NCI-H2196 (cell line): ENCODE results near the gene MMP28.
A peak's percentile ranks its signal among the peaks of the same experiment; 100 is the strongest.

ENCODE experiments used
- DNase-seq: peaks from one replicate; lab custom pipeline; 2025; ENCODE audit not compliant: unreplicated experiment; lab: John Stamatoyannopoulos, UW

The MMP28 gene, protein sequence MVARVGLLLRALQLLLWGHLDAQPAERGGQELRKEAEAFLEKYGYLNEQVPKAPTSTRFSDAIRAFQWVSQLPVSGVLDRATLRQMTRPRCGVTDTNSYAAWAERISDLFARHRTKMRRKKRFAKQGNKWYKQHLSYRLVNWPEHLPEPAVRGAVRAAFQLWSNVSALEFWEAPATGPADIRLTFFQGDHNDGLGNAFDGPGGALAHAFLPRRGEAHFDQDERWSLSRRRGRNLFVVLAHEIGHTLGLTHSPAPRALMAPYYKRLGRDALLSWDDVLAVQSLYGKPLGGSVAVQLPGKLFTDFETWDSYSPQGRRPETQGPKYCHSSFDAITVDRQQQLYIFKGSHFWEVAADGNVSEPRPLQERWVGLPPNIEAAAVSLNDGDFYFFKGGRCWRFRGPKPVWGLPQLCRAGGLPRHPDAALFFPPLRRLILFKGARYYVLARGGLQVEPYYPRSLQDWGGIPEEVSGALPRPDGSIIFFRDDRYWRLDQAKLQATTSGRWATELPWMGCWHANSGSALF

DNA sequence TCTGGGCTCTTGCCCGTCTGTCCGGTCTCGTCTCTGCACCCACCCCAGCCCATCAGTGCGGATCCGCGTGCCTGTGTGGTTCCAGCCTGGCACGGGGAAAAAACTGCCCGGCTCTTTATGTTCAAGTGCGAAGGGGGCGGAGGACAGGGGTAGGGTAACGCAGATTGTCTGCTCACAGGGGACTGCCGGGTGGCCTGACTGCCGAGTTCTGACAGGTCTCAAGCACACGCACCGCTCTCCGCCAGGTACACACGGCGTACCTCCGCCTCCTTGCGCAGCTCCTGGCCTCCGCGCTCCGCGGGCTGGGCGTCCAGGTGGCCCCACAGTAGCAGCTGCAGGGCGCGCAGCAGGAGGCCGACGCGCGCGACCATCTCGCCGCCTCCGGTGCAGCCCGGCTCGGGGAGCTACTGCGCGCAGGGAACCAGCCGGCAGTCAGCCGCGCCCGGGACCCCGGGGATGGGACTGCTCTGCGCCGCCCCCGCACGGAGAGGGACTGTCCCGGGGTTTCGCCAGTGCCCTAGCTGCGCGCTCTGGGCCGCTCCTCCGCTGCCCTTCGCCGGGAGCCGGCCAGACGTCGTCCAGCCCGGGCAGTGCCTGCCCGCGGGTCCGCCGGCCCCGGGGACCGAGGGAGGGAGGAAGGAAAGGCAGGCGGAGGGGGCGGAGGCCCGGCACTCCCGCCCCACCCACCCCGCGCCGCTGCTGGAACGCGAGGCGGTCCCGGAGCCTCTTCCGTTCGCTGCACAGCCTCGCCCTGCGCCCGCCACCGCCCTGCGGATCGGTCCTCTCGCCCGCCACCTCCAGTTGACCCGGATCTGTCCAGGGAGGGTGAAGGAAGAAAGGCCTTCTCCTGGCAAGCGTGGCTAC, at the start of gene MMP28:
MMP28 (minus strand) TSS at position 635 of the 864 bp plus-strand sequence; CDS start at position 371, 264 bp downstream.
- peak; percentile 26 for DNase-seq

DNA sequence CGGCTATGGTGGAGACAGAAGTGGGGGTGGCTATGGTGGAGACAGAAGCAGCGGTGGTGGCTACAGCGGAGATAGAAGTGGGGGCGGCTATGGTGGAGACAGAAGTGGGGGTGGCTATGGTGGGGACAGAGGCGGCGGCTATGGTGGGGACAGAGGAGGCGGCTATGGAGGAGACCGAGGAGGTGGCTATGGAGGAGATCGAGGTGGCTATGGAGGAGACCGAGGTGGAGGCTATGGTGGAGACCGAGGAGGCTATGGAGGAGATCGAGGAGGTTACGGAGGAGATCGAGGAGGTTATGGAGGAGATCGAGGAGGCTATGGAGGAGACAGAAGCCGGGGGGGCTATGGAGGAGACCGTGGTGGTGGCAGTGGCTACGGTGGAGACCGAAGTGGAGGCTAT, 49.1 kb upstream of the MMP28 start:
- DNase-seq = no peak

DNA sequence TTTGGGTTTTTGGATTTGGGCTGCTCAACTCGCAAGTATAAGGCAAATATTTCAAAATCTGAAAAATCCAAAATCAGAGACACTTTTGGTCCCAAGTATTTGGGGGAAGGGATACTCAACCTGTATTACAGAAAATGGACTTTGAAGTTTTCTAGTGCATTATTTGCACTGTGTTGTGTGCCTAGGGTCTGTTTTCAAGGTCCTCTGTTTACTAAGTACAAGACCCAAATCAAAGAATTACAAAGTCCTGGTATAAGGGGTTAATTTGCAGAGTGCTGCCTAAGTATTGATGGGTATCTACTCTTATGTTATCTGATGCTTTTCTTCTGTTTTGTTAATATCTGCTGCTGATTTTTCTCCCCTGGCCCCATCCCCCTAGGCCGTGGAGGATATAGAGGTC, 48.3 kb upstream of the MMP28 start:
- DNase-seq = no peak

DNA sequence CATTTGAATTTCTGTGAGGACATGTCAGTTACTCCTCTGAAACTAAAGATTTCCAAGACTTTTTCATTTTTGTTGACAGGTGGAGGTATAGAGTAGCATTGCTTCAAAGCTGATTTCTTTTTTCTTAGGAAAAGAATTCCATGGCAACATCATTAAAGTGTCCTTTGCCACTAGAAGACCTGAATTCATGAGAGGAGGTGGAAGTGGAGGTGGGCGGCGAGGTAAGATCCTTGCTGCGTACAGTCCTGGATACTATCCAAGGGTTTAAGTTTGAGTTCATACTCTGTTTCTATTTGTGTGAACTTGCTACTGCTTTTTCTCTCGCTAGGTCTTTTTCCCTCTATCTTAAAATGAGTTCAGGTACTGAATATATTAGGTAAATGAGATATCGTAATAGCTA, 46.8 kb upstream of the MMP28 start:
- DNase-seq = no peak

DNA sequence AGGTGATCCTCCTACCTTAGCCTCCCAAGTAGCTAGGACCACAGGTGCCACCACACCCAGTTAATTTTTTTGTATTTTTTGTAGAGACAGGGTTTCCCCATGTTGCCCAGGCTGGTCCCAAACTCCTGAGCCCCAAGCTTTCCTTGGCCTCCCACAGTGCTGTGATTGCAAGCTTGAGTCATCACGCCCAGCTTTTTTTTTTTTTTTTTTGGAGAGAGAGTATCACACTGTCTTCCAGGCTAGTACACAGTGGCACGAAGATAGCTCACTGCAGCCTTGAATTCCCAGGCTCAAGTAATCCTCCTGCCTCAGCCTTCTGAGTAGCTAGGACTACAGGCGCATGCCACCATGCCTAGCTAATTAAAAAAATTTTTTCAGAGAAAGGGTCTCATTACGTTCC, 46.1 kb upstream of the MMP28 start:
- no peak for DNase-seq

DNA sequence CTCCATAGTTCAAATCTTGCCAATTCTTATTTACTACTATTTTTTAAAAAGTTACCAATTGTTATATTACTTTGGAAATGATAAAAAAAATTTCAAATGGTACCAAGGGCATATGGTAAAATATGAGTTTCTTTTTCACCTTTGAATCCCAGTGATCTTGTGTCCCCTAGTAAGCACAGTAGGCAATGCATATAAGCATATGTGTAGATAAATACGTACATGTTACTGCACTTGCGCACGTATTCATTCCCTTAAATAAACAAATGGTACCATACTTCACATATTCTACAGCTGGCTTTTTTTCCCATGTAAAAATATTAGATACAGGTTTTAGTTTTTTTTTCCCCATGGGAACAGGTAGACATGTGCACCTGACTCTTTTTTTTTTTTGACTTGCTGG, 45.7 kb upstream of the MMP28 start:
- no peak for DNase-seq

DNA sequence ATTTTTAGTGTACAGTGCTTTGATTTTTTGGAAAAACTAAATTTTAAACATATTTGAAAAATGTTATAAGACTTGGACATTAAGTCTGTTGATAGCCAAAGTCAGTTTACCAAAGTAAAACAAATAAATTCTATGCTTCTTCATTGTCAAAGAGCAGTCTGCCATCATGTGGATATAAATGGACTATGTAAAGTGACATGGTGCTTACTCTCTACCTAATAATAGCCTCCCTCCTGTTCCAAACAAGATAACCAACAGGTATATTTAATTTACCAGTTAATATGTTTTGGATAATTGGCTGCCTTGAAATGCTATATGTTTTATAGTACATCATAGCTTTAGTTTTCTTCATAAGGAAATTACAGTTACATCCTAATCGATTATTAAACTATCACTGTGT, 29.8 kb upstream of the MMP28 start:
- no peak for DNase-seq

DNA sequence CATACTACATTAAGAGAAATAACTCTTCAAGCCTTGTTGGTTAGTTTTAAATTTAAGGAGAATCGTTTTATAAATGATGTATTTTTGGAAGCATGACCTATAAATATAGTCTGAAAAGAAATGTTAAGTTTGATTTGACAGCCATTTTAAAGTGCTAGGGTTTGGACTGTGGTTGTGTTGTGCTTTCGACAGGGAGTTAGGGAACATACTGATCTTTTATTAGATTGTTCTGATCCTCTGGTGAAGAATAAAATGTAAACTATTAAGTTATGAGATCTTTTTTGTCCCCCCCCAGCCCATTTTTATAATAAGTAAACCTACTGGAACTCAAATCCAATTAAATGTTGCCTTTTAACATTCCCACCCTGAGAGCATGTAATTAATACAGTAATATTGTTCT, 25.9 kb upstream of the MMP28 start:
- DNase-seq = no peak

DNA sequence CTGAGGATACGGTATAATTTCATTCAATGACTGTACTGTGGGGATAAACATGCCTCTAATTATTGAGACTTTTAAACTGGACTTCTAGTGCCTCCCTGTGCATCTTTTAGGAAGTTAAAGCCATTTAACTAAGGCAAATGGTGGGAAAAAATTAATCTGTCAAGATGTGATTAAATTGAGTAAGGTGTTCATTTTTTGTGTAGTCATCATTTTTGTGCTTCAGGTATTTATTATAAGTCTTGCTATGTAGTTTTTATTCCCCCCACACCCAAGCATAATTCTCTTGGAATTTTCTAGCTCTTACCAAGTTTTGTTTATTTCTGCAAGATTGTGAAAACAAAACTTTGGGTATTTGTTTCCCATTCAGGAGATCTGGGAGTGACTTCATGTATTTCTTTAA, 24.0 kb upstream of the MMP28 start:
- DNase-seq = no peak

DNA sequence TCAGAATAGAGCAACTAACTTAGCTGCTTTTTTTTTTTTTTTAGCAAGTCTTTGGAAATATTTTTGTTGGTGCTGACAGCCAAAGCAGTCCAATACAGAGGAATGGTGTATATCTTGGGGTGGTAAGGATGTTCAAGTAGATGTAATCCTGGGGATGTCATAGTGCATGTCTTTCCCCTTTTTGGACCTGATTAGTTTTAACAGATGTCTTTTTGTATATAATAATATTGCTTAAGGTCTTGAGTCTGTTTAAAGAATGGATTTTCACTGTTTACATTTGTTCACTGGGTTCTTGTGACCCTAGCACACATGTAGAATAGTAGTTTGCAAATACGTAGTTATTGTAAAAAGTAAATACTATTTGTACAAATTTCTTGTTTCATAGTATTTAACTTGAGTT, 21.8 kb upstream of the MMP28 start:
- no peak for DNase-seq

DNA sequence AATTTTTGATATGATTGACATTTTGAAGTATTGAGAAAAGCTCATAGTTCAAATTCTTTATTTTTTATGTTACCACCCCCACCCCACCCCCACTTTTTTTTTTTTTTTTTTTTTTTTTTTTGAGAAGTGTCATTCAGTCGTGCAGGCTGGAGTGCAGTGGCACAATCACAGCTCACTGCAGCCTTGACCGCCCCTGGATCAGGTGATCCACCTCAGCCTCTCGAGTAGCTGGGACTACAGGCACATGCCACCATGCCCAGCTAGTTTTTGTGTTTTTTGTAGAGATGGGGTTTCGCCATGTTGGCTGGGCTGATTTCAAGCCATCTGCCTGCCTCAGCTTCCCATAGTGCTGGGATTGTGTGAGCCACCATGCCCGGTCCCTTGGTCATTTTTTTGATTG, 21.3 kb upstream of the MMP28 start:
- DNase-seq = no peak

DNA sequence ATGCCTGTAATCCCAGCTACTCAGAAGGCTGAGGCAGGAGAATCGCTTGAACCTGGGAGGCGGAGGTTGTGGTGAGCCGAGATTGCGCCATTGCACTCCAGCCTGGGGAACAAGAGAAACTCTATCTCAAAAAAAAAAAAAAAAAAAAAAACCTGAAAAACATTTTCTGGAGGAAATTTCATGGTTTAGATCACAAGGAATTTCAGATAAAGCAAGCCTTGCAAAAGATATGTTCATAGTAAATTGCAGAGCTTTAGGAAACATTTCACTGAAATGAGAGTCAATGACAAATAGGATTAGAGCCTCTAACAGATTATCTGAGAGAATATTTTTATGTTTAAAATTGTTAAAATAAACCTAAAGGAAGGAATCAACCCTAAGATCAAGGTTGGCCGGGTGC, 17.0 kb upstream of the MMP28 start:
- DNase-seq = no peak

DNA sequence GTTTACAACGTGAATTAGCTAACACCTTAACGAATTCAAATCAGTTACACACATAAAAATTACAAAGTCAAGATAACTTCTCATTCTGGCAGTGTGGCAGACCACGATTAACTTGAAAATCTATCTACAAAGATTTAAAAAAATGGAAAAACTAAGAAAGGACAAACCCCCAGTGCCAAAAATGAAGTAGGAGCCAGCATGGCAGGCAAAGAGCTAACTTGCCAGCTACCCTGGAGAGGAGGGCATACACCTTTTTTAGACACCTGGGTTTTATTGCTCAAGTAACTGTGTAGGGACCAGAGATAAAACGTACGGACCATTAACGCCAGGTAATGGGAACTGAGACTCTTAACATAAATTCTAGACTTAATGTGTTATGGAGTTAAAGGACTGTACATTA, 16.3 kb upstream of the MMP28 start:
- no peak for DNase-seq

DNA sequence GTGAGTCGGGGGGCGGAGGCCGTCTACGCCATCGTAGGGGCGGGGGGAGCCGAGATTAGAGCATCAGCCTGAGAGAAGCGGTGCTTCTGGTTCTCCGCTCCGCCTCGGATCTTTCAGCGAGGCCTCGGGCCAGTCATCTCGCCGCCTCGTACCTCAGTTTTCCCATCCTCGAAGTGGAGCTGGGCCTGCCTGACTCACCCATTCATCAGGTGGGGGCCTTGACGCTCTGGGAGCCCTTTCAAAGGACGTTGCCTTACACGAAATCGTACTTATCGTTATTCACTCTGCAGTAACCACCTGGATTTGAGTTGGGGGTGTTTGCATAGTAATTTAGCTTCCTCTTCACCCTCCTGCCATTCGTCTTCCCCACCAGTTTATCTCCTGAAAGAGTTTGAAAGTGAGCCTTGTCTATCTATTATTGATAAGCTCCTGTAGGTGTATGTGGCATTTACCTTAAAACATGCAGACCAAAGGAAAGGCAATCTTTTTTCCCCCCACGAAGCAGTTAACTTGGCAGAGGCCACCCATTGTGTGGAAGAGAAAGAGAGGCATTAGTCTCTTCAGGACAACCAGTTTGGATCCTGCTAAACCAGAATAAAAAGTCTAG, 14.5 kb upstream of the MMP28 start:
- DNase-seq = no peak

DNA sequence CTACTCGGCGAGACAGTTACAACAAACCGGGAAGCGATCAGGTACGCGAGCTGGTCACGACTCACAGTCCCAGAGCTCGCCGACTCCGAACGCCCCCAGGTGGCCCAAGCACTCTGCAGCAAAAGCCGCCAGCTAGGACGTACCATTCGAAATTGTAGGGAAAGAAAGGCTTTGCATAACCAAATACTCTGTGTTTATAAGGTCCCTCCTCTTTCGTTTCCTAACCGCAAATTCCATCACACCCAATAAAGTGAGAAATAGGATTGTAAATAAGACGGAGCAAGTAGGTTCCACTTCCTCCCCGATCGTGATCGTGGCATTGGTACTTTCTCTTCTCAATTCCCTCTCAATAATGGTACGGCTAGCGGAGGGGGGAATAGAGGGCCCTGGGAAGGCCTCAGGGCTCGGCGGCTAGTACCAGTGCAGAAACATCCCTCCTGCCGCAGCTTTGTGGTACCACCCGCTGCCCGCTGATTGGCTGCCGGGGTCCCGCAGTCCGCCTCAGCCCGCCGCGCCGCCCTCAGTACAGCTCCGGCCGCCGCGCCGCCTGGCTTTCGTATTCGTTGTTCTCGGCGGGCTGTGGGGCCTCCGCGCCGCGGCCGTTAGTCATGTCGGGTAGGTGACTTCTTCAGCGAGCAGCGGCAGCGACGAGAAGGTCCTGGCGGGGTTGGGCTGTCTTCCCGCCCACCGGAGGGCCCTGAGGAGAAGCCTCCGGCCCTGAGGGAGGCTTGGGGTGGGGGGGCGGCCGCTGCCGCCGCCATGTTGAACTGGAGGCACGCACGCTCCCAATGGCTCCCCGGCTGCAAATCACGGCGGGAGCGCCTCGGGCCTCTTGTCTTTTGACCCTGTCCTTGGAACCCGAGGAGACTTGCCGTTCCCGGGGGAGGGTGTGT, 13.8 kb upstream of the MMP28 start, which contains the start of gene TAF15:
TAF15 (plus strand) TSS at position 523 of the 893 bp plus-strand sequence; CDS start at position 609, 86 bp downstream.
- DNase-seq = peak; percentile 79

DNA sequence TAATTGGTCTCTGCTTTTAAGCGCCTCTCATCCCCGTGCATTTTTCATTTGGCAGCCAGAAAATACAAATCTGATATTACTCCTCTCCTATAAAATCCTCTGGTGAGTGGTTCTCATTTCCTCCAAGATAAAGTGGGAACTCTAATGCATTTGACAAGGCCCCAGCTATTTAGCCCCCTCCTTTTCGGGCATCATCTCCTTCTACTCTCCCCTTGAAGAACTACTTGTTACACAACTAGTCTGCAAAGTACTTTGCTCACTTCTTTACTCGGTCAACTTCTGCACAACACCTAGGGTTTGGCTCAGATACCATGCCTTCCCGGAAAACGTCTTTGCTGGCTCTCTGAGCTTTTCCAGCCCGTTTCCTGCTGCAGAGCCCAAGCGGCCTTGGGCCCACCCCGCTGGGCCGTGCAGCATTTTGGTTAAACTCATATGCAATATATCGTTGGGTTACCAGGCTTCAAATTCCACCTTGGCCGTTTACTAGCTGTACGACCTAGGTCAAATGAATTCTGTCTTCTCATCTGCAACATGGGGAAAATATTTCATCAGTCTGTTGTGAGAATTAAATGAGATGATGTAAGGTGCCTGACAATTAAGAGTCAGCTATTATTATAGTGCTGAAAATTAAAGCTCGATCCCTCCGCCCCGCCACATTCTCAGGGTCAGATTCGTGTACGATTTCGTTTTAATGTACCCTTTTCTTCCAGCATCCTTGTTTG, 13.0 kb upstream of the MMP28 start:
- DNase-seq = no peak

DNA sequence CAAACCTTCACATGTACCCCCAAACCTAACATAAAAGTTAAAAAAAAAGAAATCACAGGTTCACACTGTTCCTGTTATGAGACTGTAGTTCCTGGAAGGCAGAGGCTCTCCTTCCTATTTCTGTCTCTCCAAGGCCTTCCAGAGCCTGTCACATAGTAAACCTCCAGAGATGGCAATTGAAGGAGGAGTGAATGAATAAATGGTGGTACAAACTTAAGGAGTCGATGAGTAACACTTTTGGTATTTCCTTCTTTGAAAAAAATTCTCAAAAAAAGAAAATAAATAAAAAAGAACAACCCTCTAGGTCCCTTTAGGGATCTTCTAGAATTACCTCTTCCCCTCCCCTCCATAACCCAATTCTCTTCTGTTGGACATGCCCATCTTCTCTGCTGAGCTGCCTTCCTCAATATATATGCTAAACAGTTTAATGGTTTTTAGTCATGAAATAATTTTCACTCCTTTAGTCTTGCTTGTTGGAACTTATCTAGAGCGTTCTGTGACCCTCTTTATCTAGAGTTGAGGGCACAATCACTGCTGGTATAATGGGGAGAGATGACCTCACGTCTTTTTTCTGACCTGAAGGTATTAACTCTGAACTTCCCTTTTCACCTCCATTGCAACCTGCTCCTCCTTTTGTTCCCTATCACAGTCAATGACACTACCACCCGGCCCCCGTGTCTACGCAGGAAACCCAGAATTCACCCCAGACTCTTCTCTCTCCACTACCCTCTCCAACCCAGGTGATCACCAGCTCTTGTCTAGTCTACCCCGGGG, 12.1 kb upstream of the MMP28 start:
- no peak for DNase-seq

DNA sequence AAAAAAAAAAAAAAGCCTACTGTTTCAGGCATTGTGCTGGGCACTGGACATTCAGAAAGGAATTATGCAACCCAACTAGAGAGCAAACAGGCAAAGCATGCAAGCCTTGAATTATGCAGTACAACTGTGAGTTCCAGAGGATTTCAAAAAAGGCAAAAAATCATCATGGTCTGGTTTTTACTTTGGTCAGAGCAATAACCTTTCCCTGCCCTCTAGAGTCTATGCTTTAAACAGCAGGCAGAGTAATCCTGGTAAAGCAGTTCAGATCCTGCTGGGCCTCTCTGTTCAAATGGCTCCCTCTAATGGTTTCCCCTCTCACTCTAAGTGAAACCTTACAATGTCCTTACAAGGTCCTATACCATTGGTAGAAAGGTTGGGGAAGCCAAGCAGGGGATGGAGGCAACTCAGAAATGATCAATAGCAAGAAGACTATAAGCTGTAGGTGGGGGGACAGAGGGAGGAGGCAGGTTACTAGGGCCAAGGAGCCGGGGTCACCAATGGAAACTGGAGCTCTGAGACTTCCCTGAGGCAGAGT, 9.3 kb upstream of the MMP28 start:
- DNase-seq = peak; percentile 63
